Upper lobe of left lung (tissue), 6 donors: ENCODE results near the gene TMEM14A. TPM values are rescaled to one million over a fixed set of nuclear protein-coding genes. Genes with fewer than 3 reads are reported as not detected.

Experiments used
- ATAC-seq, 2 donors: fragments of 200-7000 bp; cut with Tn5 transposase; one replicate each; pipeline ENCODE4 v1.9.1; 2022; ENCODE audit warnings: mild to moderate bottlenecking in 2 of 2, moderate library complexity in 2 of 2; ENCODE audit not compliant: low FRiP score in 2 of 2
- DNase-seq, 2 donors: peaks; one replicate each; pipeline ENCODE4 v3.0.0-alpha.2; 2019 to 2020
- H3K27ac ChIP-seq, 4 donors: fragments of 200-600 bp; sonication (generic); one replicate each; pipeline ENCODE4 v1.5.1; 2016 to 2019
- H3K27me3 ChIP-seq, 4 donors: fragments of 200-600 bp; sonication (generic); one replicate each; pipeline ENCODE4 v1.5.1; 2017 to 2019
- H3K36me3 ChIP-seq, 4 donors: fragments of 200-600 bp; sonication (generic); one replicate each; pipeline ENCODE4 v1.5.1; 2016 to 2019
- H3K4me1 ChIP-seq, 4 donors: fragments of 200-600 bp; sonication (generic); one replicate each; pipeline ENCODE4 v1.5.1; 2018 to 2019
- H3K4me3 ChIP-seq, 4 donors: fragments of 200-600 bp; sonication (generic); one replicate each; pipeline ENCODE4 v1.5.1; 2017 to 2019; ENCODE audit warnings: mild to moderate bottlenecking in 2 of 4, moderate library complexity in 1 of 4
- H3K9me3 ChIP-seq, 4 donors: fragments of 200-600 bp; sonication (generic); one replicate each; pipeline ENCODE4 v1.5.1; 2018 to 2019
- EP300 ChIP-seq, 4 donors: sonication (generic); formaldehyde crosslinking; IDR thresholded peaks; one replicate each; pipeline ENCODE4 v1.5.1; 2017; ENCODE audit warnings: antibody characterized with exemption in 4 of 4, control low read depth in 2 of 4
- POLR2A ChIP-seq, 4 donors: fragments of 450-650 bp; IDR thresholded peaks; one replicate each; pipeline ENCODE4 v1.5.1; 2016 to 2017; ENCODE audit warnings: antibody characterized with exemption in 4 of 4, mild to moderate bottlenecking in 2 of 4
- POLR2AphosphoS5 ChIP-seq, 2 donors: sonication (generic); formaldehyde crosslinking; IDR thresholded peaks; one replicate each; pipeline ENCODE4 v1.5.1; 2017; ENCODE audit warnings: antibody characterized with exemption in 2 of 2
- WGBS, 2 donors: methylation state at CpG; one replicate each; pipeline ENCODE4 v1.1.5; 2017 to 2018; 5-methylcytosine and 5-hydroxymethylcytosine counted together
- total RNA-seq, 6 donors: library from RNA; depleted of rRNA in 4 of 6; stranded (reverse); fragments of >200 nt in 4 of 6; gene quantifications; one replicate each; pipeline versions ENCODE4 v1.1.0 to v1.2.1, GENCODE V29; 2016 to 2021
- TF ChIP-seq, protein P1 (sequence below), 6 experiments: fragments of 450-650 bp in 4 of 6; fragments of 200-600 bp in 2 of 6; sonication (generic) in 2 of 6; IDR thresholded peaks; one replicate each; pipeline ENCODE4 v1.5.1; 2016 to 2019; ENCODE audit warnings: antibody characterized with exemption in 6 of 6
- donor health status: DM: no; HTN: no; CAD: no; lungs with moderate emphysema.
- donor health status: DM: no; HTN: yes; CAD: no; lungs with severe emphysema.

TMEM14A gene
- total RNA-seq, 6 donors from 2014 or later: 8.7 to 25.3 (median 14.3) TPM; not detected in 1

DNA sequence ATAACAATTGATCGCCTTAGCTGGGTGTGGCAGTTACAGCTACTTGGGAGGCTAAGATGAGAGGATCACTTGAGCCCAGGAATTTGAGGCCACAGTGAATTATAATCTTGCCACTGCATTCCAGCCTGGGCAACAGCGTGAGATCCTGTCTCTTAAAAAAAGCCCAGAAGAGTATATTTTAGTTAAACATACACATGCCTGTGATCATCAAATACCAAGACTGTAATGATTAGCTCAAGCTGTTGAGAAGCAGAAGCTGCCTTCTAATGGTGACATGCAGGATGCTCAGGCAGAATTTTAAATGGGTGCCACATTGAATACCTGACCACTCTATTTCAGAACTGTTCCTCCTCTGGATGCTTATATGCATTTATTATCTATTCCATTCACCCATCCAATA, 8.9 kb upstream of the TMEM14A start:
- WGBS, 2 donors: 86 to 87% methylated on average over 2 of the region's 2 CpGs
- DNase-seq (no peak), ATAC-seq (no peak)
- no peak overlapping the region for H3K27ac ChIP-seq
- no peak overlapping the region for H3K4me3 ChIP-seq
- TF ChIP-seq EP300 (IDR thresholded peaks at IDR 0.05) (no peak), POLR2A (IDR thresholded peaks at IDR 0.05) (no peak), POLR2AphosphoS5 (IDR thresholded peaks at IDR 0.05) (no peak)
- TF ChIP-seq, protein P1, sequence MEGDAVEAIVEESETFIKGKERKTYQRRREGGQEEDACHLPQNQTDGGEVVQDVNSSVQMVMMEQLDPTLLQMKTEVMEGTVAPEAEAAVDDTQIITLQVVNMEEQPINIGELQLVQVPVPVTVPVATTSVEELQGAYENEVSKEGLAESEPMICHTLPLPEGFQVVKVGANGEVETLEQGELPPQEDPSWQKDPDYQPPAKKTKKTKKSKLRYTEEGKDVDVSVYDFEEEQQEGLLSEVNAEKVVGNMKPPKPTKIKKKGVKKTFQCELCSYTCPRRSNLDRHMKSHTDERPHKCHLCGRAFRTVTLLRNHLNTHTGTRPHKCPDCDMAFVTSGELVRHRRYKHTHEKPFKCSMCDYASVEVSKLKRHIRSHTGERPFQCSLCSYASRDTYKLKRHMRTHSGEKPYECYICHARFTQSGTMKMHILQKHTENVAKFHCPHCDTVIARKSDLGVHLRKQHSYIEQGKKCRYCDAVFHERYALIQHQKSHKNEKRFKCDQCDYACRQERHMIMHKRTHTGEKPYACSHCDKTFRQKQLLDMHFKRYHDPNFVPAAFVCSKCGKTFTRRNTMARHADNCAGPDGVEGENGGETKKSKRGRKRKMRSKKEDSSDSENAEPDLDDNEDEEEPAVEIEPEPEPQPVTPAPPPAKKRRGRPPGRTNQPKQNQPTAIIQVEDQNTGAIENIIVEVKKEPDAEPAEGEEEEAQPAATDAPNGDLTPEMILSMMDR (IDR thresholded peaks at IDR 0.05): no peak
- peaks cover 5 to 28% (median 16%) of the 10 kb centered on the region in 4 donors for H3K4me1 ChIP-seq
- H3K9me3 ChIP-seq: no peaks in the 10 kb centered on the region
- H3K27me3 ChIP-seq: no peaks in the 10 kb centered on the region
- no peaks in the 10 kb centered on the region for H3K36me3 ChIP-seq

DNA sequence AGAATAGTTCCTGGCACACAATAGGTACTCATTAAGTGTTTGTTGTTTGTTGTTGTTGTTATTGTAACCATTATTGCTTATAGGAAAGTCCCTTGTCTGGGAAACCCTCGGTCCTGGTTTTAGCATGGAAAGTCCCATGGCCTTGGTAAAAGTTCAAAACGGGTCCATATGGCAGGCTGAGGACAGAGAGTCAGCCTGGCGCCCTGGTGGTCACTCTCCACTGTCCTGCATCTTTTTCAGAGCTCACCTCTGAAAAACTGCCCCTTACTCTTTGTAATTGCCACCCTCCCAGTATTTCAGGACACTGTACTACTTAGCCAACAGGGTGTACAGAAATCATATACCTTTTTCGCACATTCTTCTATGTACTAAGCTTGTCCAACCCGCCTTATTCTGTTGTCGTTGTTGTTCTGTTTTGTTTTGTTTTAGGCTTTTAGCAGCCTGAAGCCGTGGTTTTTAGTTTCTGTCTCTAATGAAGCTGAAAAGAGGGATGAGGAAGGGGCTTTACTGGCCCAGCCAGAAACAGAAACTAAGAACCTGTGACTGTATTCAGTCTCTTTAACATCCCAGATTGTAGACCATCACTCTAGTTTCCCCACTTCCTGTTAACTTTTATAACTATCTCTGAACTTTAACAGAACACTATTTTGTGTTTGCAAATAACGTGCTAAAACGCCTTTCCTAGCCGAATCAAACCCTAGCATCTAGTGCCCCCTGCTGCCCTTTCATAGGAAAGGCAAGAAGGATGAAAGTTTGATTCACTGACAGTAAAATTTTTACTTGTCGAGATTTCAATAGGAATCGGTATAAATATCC, 7.6 kb upstream of the TMEM14A start:
- Histone ChIP-seq H3K4me3 (peak overlapping the region; percentile 64 to 81 (median 73)), H3K27ac (peak overlapping the region in 2 of 4 donors; percentile 83 to 88), H3K27me3 (no peaks in the 10 kb centered on the region), H3K4me1 (peaks cover 5 to 28% (median 16%) of the 10 kb centered on the region in 4 donors), H3K9me3 (no peaks in the 10 kb centered on the region), H3K36me3 (no peaks in the 10 kb centered on the region)
- peak; percentile 86 to 90 for ATAC-seq
- WGBS, 2 donors: 15 to 18% methylated on average over 12 of the region's 12 CpGs
- no peak for TF ChIP-seq EP300 (IDR thresholded peaks at IDR 0.05)
- TF ChIP-seq, protein P1 (IDR thresholded peaks at IDR 0.05): peak; percentile 79 to 90 (median 83)
- DNase-seq: peak in 1 of 2 donors; percentile 44

GRCh38 chr6:52663936-52664185, 7.1 kb upstream of the TMEM14A start:
- TF ChIP-seq, protein P1 (IDR thresholded peaks at IDR 0.05): no peak
- TF ChIP-seq POLR2AphosphoS5 (IDR thresholded peaks at IDR 0.05) (no peak), POLR2A (IDR thresholded peaks at IDR 0.05) (no peak), EP300 (IDR thresholded peaks at IDR 0.05) (no peak)
- Histone ChIP-seq H3K4me1 (peaks cover 5 to 28% (median 16%) of the 10 kb centered on the region in 4 donors), H3K27me3 (no peaks in the 10 kb centered on the region), H3K4me3 (peak overlapping the region; percentile 64 to 81 (median 73)), H3K27ac (peak overlapping the region; percentile 44 to 88 (median 74)), H3K36me3 (no peaks in the 10 kb centered on the region), H3K9me3 (no peaks in the 10 kb centered on the region)
- DNase-seq (peak in 1 of 2 donors; percentile 90), ATAC-seq (no peak)
- 1% methylated on average over 11 of the region's 11 CpGs for WGBS, 2 donors

GRCh38 chr6:52664186-52664990, 6.5 kb upstream of the TMEM14A start:
- Histone ChIP-seq H3K27ac (peak overlapping the region; percentile 44 to 88 (median 74)), H3K27me3 (no peaks in the 10 kb centered on the region), H3K9me3 (no peaks in the 10 kb centered on the region), H3K4me1 (peaks cover 5 to 28% (median 16%) of the 10 kb centered on the region in 4 donors), H3K36me3 (no peaks in the 10 kb centered on the region), H3K4me3 (peak overlapping the region; percentile 64 to 81 (median 73))
- DNase-seq (peak; percentile 91 to 92), ATAC-seq (peak; percentile 96 to 98)
- 3 to 7% methylated on average over 14 to 48 of the region's 53 CpGs for WGBS, 2 donors
- no peak for TF ChIP-seq EP300 (IDR thresholded peaks at IDR 0.05)
- peak; percentile 46 to 97 for TF ChIP-seq POLR2AphosphoS5 (IDR thresholded peaks at IDR 0.05)
- TF ChIP-seq POLR2A (IDR thresholded peaks at IDR 0.05): peak in 3 of 4 donors; percentile 59 to 92 (median 84)

DNA sequence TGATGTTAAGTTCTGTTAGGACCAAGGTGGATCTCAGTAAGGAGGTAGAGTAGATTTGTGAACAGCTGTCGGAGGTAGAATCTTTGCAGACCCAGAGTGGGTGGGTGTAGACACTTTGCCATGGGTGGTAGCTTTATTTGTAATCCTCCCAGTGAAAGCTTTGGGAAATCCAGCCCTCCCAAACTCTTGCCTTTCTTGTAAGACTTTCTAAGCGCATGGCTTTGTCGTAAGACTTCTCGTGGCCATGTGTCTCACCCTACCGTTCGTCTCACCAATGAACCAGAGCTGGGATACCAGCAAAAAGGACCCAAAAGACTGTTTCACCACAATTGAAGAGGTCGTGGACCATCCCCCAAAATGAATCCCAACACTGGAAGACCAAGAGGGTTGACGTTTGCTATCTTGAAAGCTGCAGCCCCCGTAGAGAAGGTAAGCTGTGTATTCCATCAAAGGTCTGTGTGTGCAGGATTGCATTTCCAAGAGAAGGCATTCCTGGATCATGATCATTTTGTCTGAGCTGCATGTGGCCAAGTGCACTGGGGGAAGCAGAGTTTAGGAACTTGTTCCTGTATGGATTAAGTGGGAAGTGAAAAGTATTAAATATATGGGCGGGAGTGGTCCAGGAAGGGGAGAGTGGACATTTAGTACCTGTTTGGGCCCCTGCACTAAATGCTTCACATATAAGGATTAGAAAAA, 5.8 kb upstream of the TMEM14A start:
- H3K9me3 ChIP-seq: no peaks in the 10 kb centered on the region
- H3K27ac ChIP-seq: peak overlapping the region in 2 of 4 donors; percentile 83 to 88
- 71 to 77% methylated on average over 10 of the region's 10 CpGs for WGBS, 2 donors
- DNase-seq (no peak), ATAC-seq (no peak)
- TF ChIP-seq, protein P1 (IDR thresholded peaks at IDR 0.05): no peak
- TF ChIP-seq POLR2AphosphoS5 (IDR thresholded peaks at IDR 0.05) (no peak), POLR2A (IDR thresholded peaks at IDR 0.05) (no peak), EP300 (IDR thresholded peaks at IDR 0.05) (no peak)
- peaks cover 5 to 28% (median 16%) of the 10 kb centered on the region in 4 donors for H3K4me1 ChIP-seq
- peak overlapping the region; percentile 64 to 81 (median 73) for H3K4me3 ChIP-seq
- H3K36me3 ChIP-seq: no peaks in the 10 kb centered on the region
- H3K27me3 ChIP-seq: no peaks in the 10 kb centered on the region
